Upper lobe of left lung (tissue), 4 donors: ENCODE results near the gene CD7.

Experiments
- EP300 ChIP-seq, 4 donors: sonication (generic); formaldehyde crosslinking; IDR thresholded peaks; one replicate each; pipeline ENCODE4 v1.5.1; 2017; ENCODE audit warnings: antibody characterized with exemption in 4 of 4, control low read depth in 2 of 4
- POLR2A ChIP-seq, 4 donors: fragments of 450-650 bp; IDR thresholded peaks; one replicate each; pipeline ENCODE4 v1.5.1; 2016 to 2017; ENCODE audit warnings: antibody characterized with exemption in 4 of 4, mild to moderate bottlenecking in 2 of 4
- TF ChIP-seq, protein P1 (sequence below), 6 experiments: fragments of 450-650 bp in 4 of 6; fragments of 200-600 bp in 2 of 6; sonication (generic) in 2 of 6; IDR thresholded peaks; one replicate each; pipeline ENCODE4 v1.5.1; 2016 to 2019; ENCODE audit warnings: antibody characterized with exemption in 6 of 6

DNA sequence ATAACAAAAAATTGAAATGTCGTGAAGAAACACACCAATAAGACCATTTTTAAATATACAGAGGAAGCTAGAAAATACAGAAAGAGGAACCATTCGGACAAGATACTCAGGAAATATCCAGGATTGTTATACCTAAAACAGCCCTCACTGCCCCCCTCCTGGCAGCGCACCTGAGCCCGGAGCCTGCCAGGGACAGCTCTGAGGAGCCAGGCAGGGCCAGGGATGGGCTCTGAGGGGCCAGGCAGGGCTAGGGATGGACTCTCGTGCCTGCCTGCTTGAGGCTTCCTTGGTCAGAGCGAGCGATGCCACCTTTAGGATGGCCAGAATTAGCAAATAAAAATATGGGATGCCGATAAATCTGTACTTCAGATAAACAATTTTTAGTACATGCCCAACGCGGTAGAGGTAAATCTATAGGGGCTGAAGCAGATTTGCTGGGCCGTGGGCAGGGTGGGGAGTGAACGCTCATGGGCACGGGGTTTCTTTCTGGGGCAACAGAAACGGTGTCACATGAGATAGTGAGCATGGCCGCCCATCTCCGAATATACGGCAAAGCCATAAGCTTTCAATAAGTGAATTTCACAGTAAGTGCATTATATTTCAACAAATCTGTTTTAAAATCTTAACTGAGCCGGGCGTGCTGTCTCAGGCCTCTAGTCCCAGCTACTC, 25.7 kb downstream of the CD7 start:
- TF ChIP-seq, protein P1, sequence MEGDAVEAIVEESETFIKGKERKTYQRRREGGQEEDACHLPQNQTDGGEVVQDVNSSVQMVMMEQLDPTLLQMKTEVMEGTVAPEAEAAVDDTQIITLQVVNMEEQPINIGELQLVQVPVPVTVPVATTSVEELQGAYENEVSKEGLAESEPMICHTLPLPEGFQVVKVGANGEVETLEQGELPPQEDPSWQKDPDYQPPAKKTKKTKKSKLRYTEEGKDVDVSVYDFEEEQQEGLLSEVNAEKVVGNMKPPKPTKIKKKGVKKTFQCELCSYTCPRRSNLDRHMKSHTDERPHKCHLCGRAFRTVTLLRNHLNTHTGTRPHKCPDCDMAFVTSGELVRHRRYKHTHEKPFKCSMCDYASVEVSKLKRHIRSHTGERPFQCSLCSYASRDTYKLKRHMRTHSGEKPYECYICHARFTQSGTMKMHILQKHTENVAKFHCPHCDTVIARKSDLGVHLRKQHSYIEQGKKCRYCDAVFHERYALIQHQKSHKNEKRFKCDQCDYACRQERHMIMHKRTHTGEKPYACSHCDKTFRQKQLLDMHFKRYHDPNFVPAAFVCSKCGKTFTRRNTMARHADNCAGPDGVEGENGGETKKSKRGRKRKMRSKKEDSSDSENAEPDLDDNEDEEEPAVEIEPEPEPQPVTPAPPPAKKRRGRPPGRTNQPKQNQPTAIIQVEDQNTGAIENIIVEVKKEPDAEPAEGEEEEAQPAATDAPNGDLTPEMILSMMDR (IDR thresholded peaks at IDR 0.05), result no peak
- no peak for TF ChIP-seq POLR2A (IDR thresholded peaks at IDR 0.05)
- TF ChIP-seq EP300 (IDR thresholded peaks at IDR 0.05), result no peak
